Fibroblast of skin of right quadriceps (primary cell): Measurements from ENCODE around the gene PITPNM1.
"Not testable (repeated sequence)": the region's sequence is repeated elsewhere in the genome, so short reads cannot be mapped to it uniquely, and the experiment has no call there.

Experiments used
- DNase-seq: peaks from one replicate; pipeline ENCODE4 v3.0.0-alpha.2; 2013

Gene PITPNM1

DNA sequence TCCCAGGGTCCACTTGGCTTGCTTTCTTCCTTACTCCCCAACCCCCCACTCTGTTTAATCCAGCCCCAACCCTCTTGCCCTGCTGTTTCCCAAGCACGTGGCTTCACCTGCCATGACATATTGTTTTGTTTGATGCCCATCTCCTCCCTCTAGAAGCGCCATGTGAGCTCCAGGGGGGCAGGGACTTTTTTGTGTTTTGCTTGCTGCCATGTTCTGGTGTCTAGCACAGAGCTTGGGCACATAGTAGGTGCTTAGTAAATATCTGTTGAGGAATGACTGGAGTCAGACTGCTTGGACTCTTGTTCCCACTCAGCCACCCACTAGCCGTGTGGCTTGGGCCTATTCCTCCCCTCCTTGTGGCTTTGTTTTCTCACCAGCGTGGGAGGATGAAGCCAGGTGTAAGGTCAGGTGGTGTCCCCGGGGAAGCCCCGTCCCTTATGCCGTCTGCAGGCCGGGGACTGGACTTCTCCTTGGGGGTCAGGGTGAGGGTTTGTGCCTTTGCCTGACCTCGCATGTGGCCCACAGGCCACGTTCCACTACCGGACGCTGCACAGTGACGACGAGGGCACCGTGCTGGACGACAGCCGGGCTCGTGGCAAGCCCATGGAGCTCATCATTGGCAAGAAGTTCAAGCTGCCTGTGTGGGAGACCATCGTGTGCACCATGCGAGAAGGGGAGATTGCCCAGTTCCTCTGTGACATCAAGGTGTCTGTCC lies 18.5 kb downstream of the PITPNM1 start:
- DNase-seq, result no peak

- DNase-seq, result not testable (repeated sequence)
Observed at GRCh38 chr11:67485873-67486361, 19.2 kb downstream of the PITPNM1 start.

- DNase-seq, result no peak
Observed at GRCh38 chr11:67484847-67485311, 20.3 kb downstream of the PITPNM1 start.

DNA sequence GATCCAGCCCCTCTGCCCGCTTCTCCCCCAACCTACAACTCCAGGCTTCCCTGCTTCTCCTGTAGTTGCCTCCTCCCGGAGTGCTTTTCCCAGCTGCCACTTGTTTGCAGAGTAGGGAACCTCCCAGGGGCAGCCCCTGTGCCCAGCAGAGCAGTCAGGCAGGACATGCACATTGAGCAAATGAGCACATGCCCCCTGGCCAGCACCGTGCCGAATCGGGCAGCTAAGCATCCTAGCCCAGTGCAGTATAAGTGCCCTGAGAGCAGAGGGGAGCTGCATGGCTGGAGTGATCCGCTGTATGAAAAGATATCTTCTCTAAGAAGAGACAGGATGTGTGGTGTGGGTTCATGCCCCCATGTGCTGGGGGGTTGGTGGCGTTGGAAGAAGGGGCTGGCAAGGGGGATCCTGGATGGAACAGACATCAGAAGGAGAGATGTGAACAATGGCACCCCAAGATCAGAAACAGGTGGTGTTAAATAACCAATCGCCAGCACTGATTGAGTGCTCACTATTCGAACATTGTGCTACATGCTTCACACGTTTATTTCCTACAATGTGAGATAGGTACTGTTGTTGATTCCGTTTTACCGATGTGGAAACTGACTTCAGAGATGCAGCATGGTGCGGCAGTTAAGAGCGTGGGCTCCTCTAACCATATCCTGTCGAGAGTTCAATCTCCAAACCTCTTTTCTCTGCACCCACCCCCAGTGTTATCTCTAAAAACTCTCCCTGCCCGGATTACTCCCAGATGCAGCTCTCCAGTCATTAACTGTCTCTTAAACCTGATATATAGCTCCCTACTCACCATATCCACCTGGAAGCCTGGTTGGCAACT lies 21.1 kb downstream of the PITPNM1 start:
- DNase-seq, result no peak

DNA sequence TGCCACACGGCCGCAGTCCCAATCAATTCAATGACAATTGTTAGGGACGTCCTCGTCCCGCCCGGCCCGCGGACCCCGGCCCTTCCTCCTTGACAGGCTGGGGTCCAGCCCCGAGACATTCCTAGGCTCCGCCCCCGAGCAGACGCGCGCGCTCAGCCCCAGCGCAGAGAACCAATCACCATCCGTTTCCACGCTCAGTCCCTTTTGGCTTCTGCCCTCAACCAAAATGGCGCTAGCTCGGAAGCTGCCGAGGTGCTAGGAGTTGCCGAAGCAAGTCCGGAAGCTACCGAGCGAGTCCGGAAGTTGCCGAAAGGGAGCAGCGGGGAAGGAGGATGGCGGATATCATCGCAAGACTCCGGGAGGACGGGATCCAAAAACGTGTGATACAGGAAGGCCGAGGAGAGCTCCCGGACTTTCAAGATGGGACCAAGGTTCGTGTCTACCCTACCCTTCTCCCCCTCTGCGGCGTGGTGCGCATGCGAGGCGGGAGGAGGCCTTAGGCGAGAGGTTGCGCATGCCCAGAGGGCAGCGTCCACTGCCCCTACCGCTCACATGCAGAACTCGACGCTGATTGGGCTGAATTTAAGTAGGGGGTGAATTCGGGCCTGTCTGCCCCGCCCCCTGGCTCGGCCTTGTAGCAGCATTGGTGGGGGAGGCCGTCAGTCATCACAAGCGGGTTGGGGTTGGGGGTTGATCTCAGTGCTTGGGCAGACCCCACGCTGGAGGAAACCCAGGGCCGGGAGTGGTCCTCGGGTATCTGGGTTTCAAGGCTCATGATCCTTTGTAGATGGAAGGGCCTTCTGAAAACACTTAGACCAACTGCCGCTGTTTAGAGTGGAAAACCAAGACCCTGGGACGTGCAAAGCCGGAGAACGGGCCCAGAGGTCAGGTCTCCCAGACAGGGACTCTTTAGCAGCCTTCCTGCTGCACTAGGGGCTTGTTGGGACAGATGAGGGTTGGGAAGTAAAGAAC lies 22.1 kb downstream of the PITPNM1 start, which contains the start of gene AIP:
AIP (plus strand) TSS at position 200 of the 972 bp plus-strand sequence; CDS start at position 333, 133 bp downstream.
- DNase-seq, result peak; percentile 98

DNA sequence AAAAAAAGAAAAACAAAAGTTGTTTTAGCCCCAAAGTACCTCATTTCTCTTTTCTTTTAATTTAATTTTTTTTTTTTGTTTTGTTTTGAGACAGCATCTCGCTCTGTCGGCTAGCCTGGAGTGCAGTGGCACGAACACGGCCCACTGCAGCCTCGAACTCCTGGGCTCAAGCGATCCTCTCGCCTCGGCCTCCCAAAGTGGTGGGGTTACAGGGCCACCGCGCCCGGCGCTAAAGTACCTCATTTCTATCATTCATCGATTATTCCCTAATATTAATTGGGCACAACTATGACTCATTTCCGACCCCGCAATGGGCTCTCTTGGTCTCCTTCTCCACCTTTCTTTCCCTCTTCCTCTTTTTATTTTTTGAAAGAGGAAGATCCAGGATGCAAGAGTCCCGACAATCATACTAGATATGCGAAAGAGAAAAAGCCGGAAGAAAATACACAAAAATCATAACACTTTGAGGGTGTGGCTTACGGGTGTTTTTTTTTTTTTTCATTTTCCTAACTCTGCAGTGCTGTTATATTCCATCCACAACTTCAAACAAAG lies 22.8 kb downstream of the PITPNM1 start:
- no peak for DNase-seq

DNA sequence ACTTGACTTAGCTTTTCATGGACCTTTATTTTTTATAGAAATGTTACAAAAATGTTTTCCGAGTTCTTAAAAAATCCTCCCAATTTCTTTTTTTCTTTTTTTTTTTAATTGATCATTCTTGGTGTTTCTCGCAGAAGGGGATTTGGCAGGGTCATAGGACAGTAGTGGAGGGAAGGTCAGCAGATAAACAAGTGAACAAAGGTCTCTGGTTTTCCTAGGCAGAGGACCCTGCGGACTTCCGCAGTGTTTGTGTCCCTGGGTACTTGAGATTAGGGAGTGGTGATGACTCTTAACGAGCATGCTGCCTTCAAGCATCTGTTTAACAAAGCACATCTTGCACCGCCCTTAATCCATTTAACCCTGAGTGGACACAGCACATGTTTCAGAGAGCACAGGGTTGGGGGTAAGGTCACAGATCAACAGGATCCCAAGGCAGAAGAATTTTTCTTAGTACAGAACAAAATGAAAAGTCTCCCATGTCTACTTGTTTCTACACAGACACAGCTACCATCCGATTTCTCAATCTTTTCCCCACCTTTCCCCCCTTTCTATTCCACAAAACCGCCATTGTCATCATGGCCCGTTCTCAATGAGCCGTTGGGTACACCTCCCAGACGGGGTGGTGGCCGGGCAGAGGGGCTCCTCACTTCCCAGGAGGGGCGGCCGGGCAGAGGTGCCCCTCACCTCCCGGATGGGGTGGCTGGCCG lies 27.7 kb downstream of the PITPNM1 start:
- not testable (repeated sequence) for DNase-seq

DNA sequence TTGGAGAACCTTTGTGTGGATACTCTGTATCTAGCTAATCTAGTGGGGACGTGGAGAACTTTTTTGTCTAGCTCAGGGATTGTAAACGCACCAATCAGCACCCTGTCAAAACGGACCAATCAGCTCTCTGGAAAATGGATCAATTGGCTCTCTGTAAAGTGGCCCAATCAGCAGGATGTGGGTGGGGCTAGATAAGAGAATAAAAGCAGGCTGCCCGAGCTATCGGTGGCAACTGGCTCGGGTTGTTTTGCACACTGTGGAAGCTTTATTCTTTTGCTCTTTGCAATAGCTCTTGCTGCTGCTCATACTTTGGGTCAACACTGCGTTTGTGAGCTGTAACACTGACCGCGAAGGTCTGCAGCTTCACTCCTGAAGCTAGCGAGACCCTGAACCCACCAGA lies 28.5 kb downstream of the PITPNM1 start:
- not testable (repeated sequence) for DNase-seq

- DNase-seq, result no peak
Observed at GRCh38 chr11:67472882-67473281, 32.3 kb downstream of the PITPNM1 start.

DNA sequence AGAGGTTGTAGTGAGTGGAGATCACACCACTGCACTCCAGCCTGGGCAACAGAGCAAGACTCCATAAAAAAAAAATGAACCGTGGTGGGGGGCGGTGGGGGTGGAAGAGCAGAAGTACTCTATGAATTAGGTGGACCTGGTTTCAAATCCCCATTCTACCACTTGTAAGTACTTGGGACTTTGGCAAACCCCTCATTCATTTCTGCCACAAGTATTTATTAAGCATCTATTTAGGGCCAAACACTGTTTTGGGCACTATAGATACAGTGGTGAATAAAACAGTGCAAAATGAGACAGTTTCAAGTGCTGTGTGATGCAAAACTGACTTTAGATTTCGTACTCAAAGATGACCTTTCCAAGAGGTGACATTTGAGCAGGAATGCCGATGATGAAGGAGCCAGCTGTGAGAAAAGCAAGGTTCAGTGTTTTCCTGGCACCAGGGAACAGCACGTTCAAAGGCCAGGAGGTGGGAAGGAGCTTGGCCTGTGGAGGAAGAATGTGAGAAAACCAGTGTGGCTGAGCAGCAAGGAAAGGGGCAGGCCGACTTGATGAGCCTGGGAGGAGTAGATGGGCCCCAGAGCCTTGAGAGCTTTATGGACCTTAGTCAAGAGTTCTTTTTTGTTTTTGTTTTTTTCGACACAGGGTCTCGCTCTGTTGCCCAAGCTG lies 34.7 kb downstream of the PITPNM1 start:
- DNase-seq, result no peak

- no peak for DNase-seq
Observed at GRCh38 chr11:67469508-67469811, 35.7 kb downstream of the PITPNM1 start.

DNA sequence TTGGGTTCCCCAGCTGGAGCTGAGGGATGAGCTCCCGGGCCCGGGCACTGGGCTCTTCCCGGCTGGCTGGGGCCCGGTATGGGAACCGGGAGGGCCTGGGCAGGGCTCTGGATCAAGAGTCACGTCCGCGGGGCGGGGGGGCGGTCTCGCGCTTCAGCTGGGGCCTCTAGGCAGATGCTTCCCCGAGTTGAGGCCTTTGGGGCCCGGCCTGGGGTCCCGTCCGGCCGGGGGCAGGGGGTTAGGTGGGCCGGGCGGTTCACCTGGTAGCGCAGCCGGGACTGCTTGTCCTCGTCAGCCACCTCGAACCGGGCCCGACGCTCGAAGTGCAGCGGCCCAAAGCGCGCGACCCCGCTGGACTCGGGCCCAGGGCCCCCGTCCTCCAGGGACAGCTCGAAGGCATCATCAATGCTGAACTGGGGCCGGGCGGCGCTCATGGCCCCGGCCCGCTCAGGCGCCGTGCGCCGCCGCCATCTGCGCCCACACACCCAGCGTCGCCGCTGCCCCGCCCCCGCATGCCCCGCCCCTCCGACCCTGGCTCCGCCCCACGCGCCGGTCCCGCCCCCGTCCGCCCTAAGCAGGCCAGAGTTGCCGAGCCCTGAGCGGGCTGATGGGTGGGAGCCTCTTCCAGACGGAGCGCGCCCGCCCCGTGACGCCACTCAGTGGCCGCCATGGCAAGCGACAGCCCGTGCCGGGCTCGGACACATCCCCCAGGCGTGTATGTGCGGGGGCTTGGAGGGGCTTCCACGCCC lies 36.2 kb downstream of the PITPNM1 start, which contains the start of gene TMEM134:
TMEM134 (minus strand) TSS at position 493 of the 749 bp plus-strand sequence; CDS start at position 434, 59 bp downstream.
- DNase-seq, result peak; percentile 92

DNA sequence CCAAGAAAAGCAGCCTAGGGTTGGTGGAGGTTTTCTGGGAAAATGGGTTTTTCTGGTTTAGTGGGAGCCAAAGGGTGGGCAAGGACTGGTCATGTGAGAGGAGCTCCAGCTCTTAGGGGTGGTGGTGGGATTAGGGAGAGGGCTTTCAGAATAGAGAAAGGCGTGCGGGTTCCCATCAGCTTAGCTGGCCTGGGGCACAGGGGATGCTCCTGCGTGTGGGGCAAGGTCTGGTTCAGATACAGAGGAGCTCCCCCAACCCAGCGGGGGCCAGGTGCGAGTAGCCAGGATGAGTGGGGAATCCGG lies 36.8 kb downstream of the PITPNM1 start:
- no peak for DNase-seq

DNA sequence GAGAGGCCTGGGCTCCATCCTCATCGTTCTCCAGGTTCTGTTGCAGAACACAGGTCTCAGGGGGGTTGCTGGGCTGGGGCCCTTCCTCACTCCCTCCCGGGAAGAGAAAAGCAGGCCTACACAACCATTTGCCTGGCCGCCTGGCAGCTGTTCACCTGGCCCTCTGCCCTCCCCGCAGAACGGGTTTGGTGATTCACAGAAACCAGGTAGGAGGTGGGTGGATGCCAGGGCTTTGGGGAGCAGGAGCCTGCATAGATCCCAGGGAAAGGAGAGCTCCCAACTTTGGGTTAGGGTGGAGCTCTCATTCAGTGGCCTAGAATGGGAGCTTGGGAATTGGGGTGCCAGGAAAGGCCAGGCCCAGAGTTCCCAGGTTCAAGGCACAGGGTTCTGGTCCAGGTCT lies 37.1 kb downstream of the PITPNM1 start:
- no peak for DNase-seq

- DNase-seq, result no peak
Observed at GRCh38 chr11:67466962-67467771, 38.0 kb downstream of the PITPNM1 start.

GRCh38 chr11:67466367-67466766 lies 38.8 kb downstream of the PITPNM1 start:
- no peak for DNase-seq

- DNase-seq, result peak; percentile 17
Observed at GRCh38 chr11:67465530-67465929, 39.6 kb downstream of the PITPNM1 start.

DNA sequence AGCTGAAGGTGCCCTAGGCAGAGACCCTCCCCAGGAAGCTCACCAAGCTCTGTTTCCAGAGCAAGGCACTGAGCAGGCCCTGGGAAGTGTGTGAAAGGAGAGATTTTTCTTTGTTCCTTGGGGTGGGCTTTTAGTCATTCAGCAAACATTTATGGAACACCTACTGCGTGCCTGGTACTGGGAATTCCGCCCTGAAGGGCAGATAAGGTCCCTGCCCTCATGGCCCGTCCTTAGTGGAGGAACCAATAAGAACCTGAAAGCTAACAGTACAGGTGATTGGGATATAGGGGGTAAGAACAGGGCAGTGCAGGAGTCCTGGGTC lies 40.0 kb downstream of the PITPNM1 start:
- DNase-seq, result no peak

- DNase-seq, result peak; percentile 72
Observed at GRCh38 chr11:67464411-67465188, 40.6 kb downstream of the PITPNM1 start.
